HG03432 (cell line): ENCODE measurements around the gene INPPL1.

ENCODE experiments used
- ATAC-seq: cut with Tn5 transposase; IDR thresholded peaks from one replicate; pipeline ENCODE4 v1.9.1; 2021; ENCODE audit warnings: mild to moderate bottlenecking, moderate library complexity; ENCODE audit not compliant: unreplicated experiment

The INPPL1 gene

DNA sequence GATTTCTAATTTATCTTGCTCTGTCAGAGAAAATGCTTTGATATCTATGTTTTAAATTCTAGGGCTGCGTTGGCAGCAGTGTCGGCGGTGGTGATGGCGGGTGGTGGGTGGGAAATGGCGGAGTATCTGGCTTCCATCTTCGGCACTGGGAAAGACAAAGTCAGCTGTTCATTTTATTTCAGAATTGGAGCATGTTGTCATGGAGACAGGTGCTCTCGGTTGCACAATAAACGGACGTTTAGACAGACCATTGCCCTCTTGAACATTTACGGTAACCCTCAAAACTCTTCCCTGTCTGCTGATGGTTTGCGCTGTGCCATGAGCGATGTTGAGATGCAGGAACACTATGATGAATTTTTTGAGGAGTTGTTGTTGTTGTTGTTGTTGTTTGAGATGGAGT, 55.5 kb downstream of the INPPL1 start:
- ATAC-seq: no peak

DNA sequence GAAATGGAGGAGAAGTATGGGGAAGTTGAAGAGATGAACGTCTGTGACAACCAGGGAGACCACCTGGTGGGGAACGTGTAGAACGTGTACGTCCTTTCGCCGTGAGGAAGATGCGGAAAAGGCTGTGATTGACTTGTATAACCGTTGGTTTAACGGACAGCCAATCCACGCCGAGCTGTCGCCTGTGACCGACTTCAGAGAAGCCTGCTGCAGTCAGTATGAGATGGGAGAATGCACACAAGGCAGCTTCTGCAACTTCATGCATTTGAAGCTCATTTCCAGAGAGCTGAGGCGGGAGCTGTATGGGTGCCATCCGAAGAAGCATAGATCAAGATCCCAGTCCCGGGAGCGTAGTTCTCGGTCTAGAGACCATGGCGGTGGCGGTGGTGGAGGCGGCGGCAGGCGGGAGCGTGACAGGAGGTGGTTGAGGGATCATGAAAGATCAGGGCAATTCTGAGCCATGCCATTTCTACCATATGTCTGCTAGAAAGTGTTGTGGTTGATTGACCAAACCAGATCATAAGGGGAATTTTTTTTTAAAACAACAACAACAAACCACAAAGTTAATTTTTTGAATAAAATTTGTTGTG, 56.3 kb downstream of the INPPL1 start:
- no peak for ATAC-seq

DNA sequence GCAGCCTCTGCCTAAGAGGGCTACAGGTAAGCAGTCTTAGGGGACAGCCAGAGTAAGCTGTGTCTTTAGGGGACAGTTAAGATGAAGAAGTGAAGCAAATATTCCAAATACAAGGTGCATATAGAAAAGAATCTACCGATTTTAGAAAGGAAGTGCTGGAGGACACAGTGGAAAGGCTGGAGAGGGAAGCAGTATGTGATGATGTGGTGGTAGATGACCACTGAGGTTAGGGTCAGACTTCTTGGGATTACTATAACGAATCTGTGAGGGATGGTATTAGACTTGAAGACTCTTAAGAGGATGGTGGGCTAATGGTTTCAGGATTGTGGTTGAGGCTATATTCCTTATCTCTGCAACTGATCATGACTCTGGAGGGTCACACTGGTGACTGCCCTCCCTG, 59.4 kb downstream of the INPPL1 start:
- ATAC-seq: no peak

DNA sequence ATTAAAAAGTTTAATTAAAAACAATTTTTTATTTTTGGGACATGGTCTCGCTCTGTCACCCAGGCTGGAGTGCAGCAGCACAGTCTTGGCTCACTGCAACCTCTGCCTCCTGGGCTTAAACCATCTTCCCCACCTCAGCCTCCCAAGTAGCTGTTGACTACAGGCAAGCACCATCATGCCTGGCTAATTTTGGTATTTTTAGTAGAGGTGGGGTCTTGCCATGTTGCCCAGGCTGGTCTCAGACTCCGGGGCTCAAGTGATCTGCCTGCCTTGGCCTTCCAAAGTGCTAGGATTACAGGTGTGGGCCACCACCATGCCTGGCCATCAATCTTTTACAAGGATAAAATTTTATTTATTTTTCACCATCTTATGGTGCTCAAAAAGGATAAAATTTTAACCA, 62.7 kb downstream of the INPPL1 start:
- ATAC-seq: no peak
